Epithelial cell of proximal tubule (primary cell): ENCODE measurements around the gene ANXA10. TPM values are rescaled to one million over a fixed set of nuclear protein-coding genes. Genes with fewer than 3 reads are reported as not detected.

ENCODE experiments used
- DNase-seq: peaks from one replicate; pipeline ENCODE4 v3.0.0-alpha.2; 2011; ENCODE audit warnings: low read depth
- H3K4me3 ChIP-seq: 2 replicates; pipeline ENCODE4 v1.5.1; 2011; ENCODE audit warnings: low read depth, mild to moderate bottlenecking, low read length
- total RNA-seq: library from RNA; depleted of rRNA; stranded (reverse); fragments of >200 nt; gene quantifications from 2 replicates; pipeline ENCODE4 v1.2.3, GENCODE V29; 2015
- TF ChIP-seq, protein P1 (sequence below): conservative IDR thresholded peaks from 2 replicates; pipeline ENCODE4 v1.5.1; 2012; ENCODE audit warnings: low read depth, mild to moderate bottlenecking, low read length

Gene ANXA10, protein sequence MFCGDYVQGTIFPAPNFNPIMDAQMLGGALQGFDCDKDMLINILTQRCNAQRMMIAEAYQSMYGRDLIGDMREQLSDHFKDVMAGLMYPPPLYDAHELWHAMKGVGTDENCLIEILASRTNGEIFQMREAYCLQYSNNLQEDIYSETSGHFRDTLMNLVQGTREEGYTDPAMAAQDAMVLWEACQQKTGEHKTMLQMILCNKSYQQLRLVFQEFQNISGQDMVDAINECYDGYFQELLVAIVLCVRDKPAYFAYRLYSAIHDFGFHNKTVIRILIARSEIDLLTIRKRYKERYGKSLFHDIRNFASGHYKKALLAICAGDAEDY
- total RNA-seq = 0.29 and 0.94 TPM in 2 replicates

DNA sequence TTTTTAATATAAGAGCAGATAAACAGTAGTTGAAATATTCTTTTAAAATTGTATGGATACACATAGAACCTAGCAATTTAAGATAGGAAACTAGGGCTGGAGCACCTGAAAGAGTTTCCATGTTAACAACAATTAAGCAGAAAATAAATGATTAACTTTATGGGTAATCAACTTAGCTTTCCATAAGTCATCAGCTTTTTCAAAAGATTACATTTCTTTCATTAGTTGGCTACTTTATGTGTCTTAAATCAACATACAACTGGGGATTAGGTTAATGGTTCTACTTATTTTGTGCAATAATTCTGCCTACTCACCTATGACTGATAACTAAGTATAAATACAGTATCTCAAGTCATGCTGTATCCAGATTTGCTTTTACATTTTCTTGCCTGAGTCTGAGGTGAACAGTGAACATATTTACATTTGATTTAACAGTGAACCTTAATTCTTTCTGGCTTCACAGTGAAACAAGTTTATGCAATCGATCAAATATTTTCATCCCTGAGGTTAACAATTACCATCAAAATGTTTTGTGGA lies at the start of gene ANXA10:
TSS of gene ANXA10 (plus strand) at position 362 of the 537 bp plus-strand sequence. CDS start at position 526, 164 bp downstream.
- DNase-seq = no peak
- H3K4me3 ChIP-seq = no peak within 1 kb of the TSS
- TF ChIP-seq, protein P1, sequence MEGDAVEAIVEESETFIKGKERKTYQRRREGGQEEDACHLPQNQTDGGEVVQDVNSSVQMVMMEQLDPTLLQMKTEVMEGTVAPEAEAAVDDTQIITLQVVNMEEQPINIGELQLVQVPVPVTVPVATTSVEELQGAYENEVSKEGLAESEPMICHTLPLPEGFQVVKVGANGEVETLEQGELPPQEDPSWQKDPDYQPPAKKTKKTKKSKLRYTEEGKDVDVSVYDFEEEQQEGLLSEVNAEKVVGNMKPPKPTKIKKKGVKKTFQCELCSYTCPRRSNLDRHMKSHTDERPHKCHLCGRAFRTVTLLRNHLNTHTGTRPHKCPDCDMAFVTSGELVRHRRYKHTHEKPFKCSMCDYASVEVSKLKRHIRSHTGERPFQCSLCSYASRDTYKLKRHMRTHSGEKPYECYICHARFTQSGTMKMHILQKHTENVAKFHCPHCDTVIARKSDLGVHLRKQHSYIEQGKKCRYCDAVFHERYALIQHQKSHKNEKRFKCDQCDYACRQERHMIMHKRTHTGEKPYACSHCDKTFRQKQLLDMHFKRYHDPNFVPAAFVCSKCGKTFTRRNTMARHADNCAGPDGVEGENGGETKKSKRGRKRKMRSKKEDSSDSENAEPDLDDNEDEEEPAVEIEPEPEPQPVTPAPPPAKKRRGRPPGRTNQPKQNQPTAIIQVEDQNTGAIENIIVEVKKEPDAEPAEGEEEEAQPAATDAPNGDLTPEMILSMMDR = no peak

DNA sequence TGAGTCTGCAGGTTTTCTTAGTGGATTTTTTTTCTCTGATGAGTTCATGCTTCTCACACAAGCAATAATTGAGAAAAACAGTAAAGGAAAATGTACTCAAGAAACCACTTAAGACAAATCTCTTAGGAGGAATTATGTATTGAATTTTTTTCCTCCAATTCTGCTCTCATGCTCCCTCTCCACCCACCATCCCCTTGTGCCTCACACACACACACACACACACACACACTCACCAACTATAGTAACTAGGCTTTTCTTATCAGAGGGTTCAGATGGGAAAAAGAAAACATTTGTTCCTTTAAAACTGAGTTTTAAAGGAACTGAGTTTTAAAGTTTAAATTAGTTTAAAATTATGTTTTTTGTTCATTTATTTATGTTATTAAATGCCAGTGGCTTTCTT lies 47.0 kb upstream of the ANXA10 start:
- no peak overlapping the region for H3K4me3 ChIP-seq
- TF ChIP-seq, protein P1 = no peak
- DNase-seq = no peak

DNA sequence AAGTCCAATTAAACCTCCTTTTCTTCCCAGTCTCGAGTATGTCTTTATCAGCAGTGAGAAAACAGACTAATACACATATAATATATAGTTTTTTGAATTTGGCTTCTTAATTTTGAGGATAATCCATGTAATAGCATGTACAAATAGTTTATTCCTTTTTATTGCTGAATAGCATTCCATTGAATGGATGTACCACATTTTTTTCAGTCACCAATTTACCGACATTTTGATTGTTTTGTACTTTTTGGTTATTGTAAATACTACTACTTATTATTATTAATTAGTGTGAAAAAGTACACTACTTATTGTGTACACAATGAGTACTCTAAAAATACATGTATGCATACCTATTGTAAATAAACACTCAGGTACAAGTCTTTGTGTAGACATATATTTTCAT lies 42.3 kb upstream of the ANXA10 start:
- no peak overlapping the region for H3K4me3 ChIP-seq
- TF ChIP-seq, protein P1 = no peak
- DNase-seq = no peak

DNA sequence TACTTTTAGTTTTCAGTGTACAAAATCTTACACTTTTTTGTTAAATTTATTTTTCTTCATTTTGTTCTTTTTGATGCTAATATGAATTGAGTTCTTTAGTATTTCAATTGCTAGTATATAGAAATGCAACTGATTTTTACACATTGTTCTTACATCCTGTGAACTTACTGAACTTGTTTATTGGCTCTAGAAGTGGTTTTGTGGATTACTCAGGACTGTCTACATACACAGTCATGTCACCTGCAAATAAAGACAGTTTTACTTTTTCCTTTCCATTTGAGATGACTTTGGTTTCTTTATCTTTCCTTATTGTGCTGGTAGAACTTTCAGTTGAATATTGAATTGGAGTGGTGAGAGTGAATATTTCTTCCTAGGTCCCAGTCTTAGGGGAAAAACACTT lies 40.8 kb upstream of the ANXA10 start:
- DNase-seq = no peak
- TF ChIP-seq, protein P1 = no peak
- H3K4me3 ChIP-seq = no peak overlapping the region

DNA sequence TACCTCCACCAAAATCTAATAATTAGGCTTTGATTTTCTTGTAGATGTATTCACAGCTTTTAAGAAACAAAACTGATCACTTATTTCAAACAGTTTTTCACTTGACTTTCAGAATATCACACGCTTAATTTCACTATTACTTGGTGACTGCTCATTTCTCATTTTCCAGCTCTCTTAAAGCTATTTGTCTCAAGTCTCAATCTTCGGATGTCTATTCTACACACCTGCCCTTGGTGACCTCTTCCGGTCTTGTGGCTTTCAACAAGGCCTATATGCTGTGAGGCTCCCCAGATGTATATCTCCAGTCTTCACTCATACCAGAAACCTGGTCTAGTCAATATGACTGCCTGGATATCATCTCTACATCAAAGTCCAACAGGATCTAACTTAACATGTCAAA lies 34.9 kb upstream of the ANXA10 start:
- no peak overlapping the region for H3K4me3 ChIP-seq
- DNase-seq = no peak
- TF ChIP-seq, protein P1 = no peak

DNA sequence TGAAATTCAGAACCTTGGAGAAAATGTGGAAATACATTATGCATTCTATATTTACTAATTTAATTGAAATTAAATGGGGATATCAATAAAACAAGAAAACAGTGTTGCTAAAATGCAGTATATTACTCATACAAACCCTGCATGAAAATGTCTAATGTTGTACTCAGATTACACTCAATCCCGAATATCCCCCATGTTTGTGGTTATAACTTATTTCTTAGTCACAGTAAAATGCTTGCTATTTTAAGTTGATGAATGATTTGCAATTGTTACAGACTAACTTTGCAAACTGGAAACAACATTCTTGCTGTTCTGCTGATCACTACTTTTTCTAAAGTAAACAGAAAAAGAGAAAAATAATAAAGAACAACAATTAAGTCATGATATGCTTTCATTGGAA lies 33.1 kb upstream of the ANXA10 start:
- DNase-seq = no peak
- TF ChIP-seq, protein P1 = no peak
- no peak overlapping the region for H3K4me3 ChIP-seq

DNA sequence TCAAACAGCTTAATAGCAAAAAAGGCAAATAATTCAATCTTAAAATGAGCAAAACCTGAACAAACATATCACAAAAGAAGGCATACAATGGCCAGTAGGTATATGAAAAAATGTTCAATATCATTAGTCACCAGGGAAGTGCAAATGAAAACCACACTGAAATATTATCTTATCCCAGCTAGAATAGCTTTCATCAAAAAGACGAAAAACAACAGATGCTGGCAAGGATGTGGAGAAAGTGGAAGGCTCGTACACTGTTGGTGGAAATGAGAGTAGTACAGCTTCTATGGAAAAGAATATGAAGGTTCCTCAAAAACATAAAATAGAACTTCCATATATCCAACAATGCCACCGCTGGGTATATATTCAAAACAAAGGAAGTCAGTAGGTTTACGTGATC lies 29.3 kb upstream of the ANXA10 start:
- TF ChIP-seq, protein P1 = no peak
- H3K4me3 ChIP-seq = no peak overlapping the region
- DNase-seq = no peak
